Central memory CD8-positive, alpha-beta T cell (primary cell): Measurements from ENCODE around the gene IL3RA.
A peak's percentile ranks its signal among the peaks of the same experiment; 100 is the strongest.
"Not testable (repeated sequence)": the region's sequence is repeated elsewhere in the genome, so short reads cannot be mapped to it uniquely, and the experiment has no call there.

Source experiments
- ATAC-seq: fragments of 150-1000 bp; cut with Tn5 transposase; replicated peaks from 2 replicates; pipeline ENCODE4 v1.10.0; 2022; ENCODE audit warnings: mild to moderate bottlenecking, moderate FRiP score, moderate number of reproducible peaks; ENCODE audit not compliant: poor library complexity, severe bottlenecking; ENCODE audit errors: extremely low read depth
- DNase-seq, 2 donors: peaks; one replicate each; pipeline ENCODE4 v3.0.0; 2021; ENCODE audit warnings: low spot score in 2 of 2
- H3K27ac Mint-ChIP-seq: one replicate; pipeline ENCODE4 v1.8.0; 2022; ENCODE audit warnings: low read depth, mild to moderate bottlenecking, moderate library complexity, mixed read lengths
- H3K27me3 Mint-ChIP-seq: one replicate; pipeline ENCODE4 v1.8.0; 2022; ENCODE audit warnings: mixed read lengths
- H3K36me3 Mint-ChIP-seq: one replicate; pipeline ENCODE4 v1.8.0; 2022; ENCODE audit warnings: mild to moderate bottlenecking, moderate library complexity, mixed read lengths; ENCODE audit not compliant: insufficient read depth
- H3K4me1 Mint-ChIP-seq: one replicate; pipeline ENCODE4 v1.8.0; 2022; ENCODE audit warnings: mixed read lengths
- H3K4me3 Mint-ChIP-seq: one replicate; pipeline ENCODE4 v1.8.0; 2022; ENCODE audit warnings: mild to moderate bottlenecking, moderate library complexity, mixed read lengths
- H3K9me3 Mint-ChIP-seq: one replicate; pipeline ENCODE4 v1.8.0; 2022; ENCODE audit warnings: mixed read lengths

The IL3RA gene

DNA sequence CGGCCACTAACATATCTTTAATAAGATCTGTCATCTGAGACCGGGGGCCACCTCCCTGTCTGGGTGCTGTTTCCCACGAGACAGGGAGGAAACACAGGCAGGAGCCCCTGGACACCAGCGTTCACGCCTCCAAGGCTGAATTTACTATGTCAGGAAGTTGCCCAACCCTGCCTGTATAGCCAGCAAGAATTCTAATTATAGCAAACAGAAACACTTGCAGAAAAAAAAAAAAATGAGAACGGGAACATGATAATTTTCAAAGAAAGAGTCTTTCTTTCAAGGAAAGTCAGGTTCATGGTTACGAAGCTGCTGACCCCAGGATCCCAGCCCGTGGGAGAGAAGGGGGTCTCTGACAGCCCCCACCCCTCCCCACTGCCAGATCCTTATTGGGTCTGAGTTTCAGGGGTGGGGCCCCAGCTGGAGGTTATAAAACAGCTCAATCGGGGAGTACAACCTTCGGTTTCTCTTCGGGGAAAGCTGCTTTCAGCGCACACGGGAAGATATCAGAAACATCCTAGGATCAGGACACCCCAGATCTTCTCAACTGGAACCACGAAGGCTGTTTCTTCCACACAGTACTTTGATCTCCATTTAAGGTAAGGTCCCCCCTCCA lies at the start of gene IL3RA:
TSS of gene IL3RA (plus strand) at position 455 of the 613 bp plus-strand sequence. CDS start 4,981 bp downstream, outside the sequence.
- peaks cover 12% of the 10 kb centered on the region for H3K4me1 Mint-ChIP-seq
- H3K27ac Mint-ChIP-seq: peak within 1 kb of the TSS; percentile 74
- no peak for DNase-seq
- peaks cover 40% of the 10 kb centered on the region for H3K27me3 Mint-ChIP-seq
- peak within 1 kb of the TSS; percentile 80 for H3K4me3 Mint-ChIP-seq
- ATAC-seq: peak; percentile 21
- H3K36me3 Mint-ChIP-seq: peaks cover 7% of the 10 kb centered on the region
- H3K9me3 Mint-ChIP-seq: peaks cover 2% of the 10 kb centered on the region

DNA sequence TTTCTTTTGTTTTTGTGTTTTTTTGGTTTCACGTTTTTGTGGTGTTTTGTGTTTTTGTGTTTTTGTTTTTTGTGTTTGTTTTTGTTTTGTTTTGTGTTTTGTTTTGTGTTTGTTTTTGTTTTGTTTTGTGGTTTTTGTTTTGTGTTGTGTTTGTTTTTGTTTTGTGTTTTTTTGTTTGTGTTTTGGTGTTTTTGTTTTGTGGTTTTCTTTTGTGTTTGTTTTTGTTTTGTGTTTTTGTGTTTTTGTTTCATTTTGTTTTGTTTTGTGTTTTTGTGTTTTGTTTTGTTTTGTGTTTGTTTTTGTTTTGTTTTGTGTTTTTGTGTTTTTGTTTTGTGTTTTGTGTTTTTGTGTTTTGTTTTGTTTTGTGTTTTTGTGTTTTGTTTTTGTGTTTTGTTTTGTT lies 47.0 kb upstream of the IL3RA start:
- Mint-ChIP-seq H3K27me3 (peaks cover 9% of the 10 kb centered on the region), H3K36me3 (peaks cover 6% of the 10 kb centered on the region), H3K4me1 (peaks cover 8% of the 10 kb centered on the region), H3K27ac (peak overlapping the region; percentile 58), H3K9me3 (peaks cover 15% of the 10 kb centered on the region), H3K4me3 (no peak overlapping the region)
- no peak for DNase-seq
- no peak for ATAC-seq

DNA sequence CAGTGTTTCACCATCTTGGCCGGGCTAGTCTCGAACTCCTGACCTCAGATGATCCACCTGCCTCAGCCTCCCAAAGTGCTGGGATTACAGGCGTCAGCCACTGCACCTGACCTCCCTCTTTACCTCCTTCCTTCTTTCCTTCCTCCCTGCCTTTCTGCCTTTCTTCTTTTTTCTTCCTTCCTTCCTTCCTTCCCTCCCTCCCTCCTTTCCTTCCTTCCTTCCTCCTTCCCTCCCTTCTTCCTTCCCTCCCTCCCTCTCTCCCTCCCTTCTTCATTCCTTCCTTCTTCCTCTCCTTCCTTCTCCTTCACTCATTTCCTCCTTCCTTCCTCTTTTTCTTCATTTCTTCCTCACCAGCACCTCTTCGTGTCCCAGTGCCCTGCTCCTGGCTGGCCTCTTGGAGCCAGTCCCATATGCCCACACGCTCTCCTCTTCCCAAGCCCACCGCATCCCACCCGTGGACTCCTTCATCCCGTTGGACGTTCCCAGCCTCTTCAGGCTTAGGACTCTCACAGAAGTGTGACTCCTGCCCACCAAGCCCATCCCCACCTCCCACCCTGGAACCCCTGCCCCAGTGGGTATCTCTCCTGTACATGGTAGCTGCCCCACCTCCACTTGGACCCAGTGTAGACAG lies 45.4 kb upstream of the IL3RA start:
- peaks cover 9% of the 10 kb centered on the region for H3K27me3 Mint-ChIP-seq
- no peak for ATAC-seq
- peaks cover 8% of the 10 kb centered on the region for H3K4me1 Mint-ChIP-seq
- peaks cover 15% of the 10 kb centered on the region for H3K9me3 Mint-ChIP-seq
- no peak overlapping the region for H3K27ac Mint-ChIP-seq
- no peak overlapping the region for H3K4me3 Mint-ChIP-seq
- no peak for DNase-seq
- peaks cover 6% of the 10 kb centered on the region for H3K36me3 Mint-ChIP-seq

DNA sequence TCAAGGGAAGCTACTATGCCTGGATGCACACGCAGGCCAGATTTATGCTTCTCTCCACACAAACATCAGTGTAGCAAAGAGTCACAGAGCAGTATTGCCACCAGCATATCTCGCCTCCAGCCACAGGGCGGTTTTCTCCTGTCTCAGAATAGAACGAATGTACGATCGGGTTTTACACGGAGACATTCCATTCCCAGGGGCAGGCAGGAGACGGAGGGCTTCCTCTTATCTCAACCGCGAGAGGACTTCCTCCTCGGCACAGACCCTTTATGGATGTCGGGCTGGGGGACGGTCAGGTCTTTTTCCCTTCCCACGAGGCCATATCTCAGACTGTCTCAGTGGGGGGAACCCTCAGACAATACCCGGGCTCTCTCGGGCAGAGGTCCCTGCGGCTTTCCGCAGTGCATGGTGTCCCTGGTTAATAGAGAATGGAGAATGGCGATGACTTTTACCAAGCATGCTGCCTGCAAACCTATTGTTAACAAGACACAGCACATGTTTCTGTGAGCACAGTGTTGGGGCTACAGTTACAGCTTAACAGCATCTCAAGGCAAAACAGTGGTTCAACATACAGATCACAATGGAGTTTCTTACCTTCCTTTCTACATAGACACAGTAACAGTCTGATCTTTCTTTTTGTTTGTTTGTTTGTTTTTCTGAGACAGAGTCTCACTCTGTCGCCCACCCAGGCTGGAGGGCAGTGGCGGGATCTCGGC lies 43.9 kb upstream of the IL3RA start:
- Mint-ChIP-seq H3K27ac (no peak overlapping the region), H3K4me3 (no peak overlapping the region), H3K27me3 (no peaks in the 10 kb centered on the region), H3K36me3 (peaks cover 6% of the 10 kb centered on the region), H3K4me1 (peaks cover 8% of the 10 kb centered on the region), H3K9me3 (peaks cover 12% of the 10 kb centered on the region)
- no peak for ATAC-seq
- DNase-seq: no peak

DNA sequence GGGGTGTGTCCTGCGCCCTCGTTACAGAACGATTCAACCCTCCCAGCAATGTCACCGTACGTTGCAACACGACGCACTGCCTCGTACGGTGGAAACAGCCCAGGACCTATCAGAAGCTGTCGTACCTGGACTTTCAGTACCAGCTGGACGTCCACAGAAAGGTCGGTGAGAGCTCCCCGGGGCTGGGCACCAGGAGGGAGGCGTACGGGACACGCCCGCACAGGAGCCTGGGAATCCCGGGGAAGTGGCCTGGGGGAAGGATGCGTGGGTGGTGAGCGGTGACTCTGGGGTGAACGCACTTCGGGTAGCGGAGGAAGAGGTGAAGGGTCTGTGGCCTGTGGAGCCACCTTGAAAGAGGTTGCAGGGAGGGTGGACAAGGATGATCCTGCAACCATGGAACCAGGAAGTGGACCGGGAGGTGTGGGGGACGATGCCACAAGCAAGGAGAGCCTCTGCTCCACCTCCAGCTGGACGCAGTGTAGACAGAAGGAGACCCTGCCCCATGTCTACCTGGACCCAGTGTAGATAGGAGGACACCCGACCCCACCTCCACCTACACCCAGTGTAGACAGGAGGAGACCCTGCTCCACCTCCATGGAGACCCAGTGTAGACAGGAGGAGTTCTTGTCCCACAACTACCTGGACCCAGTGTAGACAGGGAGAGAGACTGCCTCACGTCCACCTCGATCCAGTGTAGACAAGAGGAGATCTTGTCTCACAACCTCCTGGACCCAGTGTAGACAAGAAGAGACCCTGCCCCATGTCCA lies 42.1 kb upstream of the IL3RA start:
- ATAC-seq (no peak), DNase-seq (no peak)
- H3K4me1 Mint-ChIP-seq: peaks cover 8% of the 10 kb centered on the region
- H3K9me3 Mint-ChIP-seq: peaks cover 7% of the 10 kb centered on the region
- no peak overlapping the region for H3K4me3 Mint-ChIP-seq
- H3K36me3 Mint-ChIP-seq: peaks cover 5% of the 10 kb centered on the region
- H3K27ac Mint-ChIP-seq: no peak overlapping the region
- no peaks in the 10 kb centered on the region for H3K27me3 Mint-ChIP-seq

DNA sequence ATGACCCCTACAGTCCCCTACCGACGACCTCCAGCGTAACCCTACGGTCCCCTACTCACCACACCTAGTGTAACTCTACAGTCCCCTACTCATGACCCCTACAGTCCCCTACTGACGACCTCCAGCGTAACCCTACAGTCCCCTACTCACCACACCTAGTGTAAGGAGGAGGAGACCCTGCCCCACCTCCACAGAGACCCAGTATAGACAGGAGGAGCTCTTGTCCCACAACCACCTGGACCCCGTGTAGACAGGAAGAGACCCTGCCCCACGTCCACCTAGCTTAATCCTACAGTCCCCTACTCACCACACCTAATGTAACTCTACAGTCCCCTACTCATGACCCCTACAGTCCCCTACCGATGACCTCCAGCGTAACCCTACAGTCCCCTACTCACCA lies 41.0 kb upstream of the IL3RA start:
- Mint-ChIP-seq H3K4me3 (no peak overlapping the region), H3K27ac (no peak overlapping the region), H3K9me3 (no peaks in the 10 kb centered on the region), H3K27me3 (no peaks in the 10 kb centered on the region), H3K4me1 (peaks cover 8% of the 10 kb centered on the region), H3K36me3 (peaks cover 5% of the 10 kb centered on the region)
- no peak for ATAC-seq
- no peak for DNase-seq

DNA sequence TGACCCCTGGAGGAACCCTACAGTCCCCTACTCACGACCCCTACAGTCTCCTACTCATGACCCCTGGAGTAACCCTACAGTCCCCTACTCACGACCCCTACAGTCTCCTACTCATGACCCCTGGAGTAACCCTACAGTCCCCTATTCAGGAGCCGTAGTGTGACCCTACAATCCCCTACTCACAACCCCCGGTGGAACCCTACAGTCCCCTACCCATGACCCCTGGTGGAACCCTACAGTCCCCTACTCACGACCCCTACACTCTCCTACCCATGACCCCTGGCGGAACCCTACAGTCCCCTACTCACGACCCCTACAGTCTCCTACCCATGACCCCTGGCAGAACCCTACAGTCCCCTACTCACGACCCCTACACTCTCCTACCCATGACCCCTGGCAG lies 39.0 kb upstream of the IL3RA start:
- H3K27ac Mint-ChIP-seq, ATAC-seq, H3K4me1 Mint-ChIP-seq, H3K9me3 Mint-ChIP-seq, DNase-seq, H3K4me3 Mint-ChIP-seq, H3K27me3 Mint-ChIP-seq, H3K36me3 Mint-ChIP-seq: not testable (repeated sequence)

DNA sequence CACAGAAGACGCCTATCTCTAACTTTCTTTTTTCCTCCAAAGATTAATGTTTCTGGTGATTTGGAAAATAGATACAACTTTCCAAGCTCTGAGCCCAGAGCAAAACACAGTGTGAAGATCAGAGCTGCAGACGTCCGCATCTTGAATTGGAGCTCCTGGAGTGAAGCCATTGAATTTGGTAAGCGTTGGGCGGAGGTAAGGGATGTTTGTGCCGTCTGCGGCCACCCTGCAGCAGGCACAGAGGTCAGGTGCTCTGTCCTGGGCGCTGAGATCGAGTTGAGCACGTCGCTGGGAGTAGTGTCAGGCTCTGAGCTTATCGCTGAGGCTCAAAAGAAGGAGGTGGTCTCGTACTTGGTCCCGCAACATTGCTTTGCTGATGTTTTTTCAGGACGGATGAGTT lies 36.1 kb upstream of the IL3RA start:
- no peak for ATAC-seq

DNA sequence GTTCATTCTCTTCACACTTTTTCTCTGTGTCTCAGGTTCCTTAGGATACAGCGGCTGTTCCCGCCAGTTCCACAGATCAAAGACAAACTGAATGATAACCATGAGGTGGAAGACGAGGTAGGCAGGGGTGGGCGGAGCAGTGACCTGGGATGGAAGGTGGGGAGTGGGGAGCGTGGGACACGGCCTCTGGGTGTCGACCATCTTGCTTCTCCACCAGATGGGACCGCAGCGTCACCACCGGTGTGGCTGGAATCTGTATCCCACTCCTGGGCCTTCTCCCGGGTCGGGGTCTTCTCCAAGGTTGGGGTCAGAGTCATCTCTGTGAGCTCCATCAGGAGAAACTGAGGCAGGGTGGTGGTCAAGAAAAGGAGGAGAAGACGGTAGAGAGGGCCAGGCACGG lies 31.2 kb upstream of the IL3RA start:
- peaks cover 23% of the 10 kb centered on the region for H3K36me3 Mint-ChIP-seq
- no peaks in the 10 kb centered on the region for H3K27me3 Mint-ChIP-seq
- DNase-seq (no peak), ATAC-seq (no peak)
- H3K4me3 Mint-ChIP-seq: no peak overlapping the region
- no peak overlapping the region for H3K27ac Mint-ChIP-seq
- peaks cover 15% of the 10 kb centered on the region for H3K9me3 Mint-ChIP-seq
- H3K4me1 Mint-ChIP-seq: no peaks in the 10 kb centered on the region

More for the DNA sequence above, 36.1 kb upstream of the IL3RA start:
- Mint-ChIP-seq H3K27me3 (no peaks in the 10 kb centered on the region), H3K4me3 (no peak overlapping the region), H3K36me3 (peaks cover 6% of the 10 kb centered on the region), H3K9me3 (no peaks in the 10 kb centered on the region), H3K27ac (no peak overlapping the region), H3K4me1 (no peaks in the 10 kb centered on the region)
- DNase-seq: no peak

DNA sequence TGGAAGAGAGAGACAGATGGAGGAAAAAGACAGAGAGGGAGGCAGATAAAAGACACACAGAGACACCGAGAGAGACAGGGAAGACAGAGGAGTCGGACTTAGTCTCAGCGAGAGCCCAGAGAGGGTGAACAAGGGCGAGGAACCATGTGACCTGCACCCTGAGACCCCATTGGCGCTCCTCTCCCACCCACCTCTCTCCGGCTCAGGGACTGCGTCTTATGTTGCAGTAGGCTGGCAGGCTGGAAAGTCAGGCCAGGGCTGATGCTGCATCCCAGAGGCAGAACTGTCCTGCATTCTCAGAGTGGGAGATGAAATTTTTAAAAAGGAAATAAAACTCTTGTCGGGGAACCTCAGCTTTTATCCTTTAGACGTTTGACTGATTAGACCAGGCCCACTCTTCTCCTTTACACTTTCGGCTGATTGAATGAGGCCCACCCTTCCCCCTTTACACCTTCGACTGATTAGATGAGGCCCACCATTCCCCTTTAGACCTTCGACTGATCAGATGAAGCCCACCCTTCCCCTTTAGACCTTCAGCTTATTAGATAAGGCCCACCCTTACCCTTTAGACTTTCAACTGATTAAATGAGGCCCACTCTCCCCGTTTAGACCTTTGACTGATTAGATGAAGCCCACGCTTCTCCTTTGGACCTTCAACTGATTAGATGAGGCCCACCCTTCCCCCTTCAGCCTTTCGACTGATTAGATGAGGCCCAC lies 29.5 kb upstream of the IL3RA start:
- H3K36me3 Mint-ChIP-seq: peaks cover 21% of the 10 kb centered on the region
- H3K27me3 Mint-ChIP-seq: peaks cover 3% of the 10 kb centered on the region
- H3K4me1 Mint-ChIP-seq: no peaks in the 10 kb centered on the region
- no peak for ATAC-seq
- DNase-seq: no peak
- peaks cover 15% of the 10 kb centered on the region for H3K9me3 Mint-ChIP-seq
- peak overlapping the region; percentile 41 for H3K27ac Mint-ChIP-seq
- H3K4me3 Mint-ChIP-seq: no peak overlapping the region

DNA sequence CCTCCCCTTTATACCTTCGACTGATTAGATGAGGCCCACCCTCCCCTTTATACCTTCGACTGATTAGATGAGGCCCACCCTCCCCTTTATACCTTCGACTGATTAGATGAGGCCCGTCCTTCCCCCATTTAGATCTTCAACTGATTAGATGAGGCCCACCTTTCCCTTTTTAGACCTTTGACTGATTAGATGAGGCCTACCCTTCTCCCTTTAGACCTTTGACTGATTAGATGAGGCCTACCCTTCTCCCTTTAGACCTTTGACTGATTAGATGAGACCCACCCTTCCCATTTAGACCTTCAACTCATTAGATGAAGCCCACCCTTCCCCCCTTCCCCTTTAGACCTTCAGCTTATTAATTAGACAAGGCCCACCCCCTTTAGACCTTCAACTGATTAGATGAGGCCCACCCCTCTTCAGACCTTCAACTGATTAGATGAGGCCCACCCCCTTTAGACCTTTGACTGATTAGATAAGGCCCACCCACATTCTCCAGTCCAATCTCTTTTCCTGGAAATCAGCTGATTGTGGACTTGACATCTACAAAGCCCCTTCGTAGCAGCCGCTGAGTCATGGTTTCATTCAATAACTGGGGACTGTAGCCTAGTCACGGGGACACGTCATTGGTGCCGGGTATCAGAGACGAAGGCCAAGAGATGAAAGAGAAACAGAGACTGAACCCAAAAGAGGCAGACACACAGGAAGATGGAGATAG lies 28.8 kb upstream of the IL3RA start:
- ATAC-seq (no peak), DNase-seq (no peak)
- Mint-ChIP-seq H3K36me3 (peaks cover 21% of the 10 kb centered on the region), H3K27ac (peak overlapping the region; percentile 41), H3K27me3 (peaks cover 10% of the 10 kb centered on the region), H3K4me1 (no peaks in the 10 kb centered on the region), H3K4me3 (no peak overlapping the region), H3K9me3 (peaks cover 15% of the 10 kb centered on the region)
